K562 (cell line): ENCODE results near the gene MYRIP.

ENCODE experiments used
- DNMT1 ChIP-seq: fragments of 450-650 bp; IDR thresholded peaks from 2 replicates; pipeline ENCODE4 v1.6.1; 2016; ENCODE audit warnings: antibody characterized with exemption, mild to moderate bottlenecking
- TF ChIP-seq, protein P1 (sequence below), 2 experiments: fragments of 450-650 bp; formaldehyde crosslinking in 1 of 2; IDR thresholded peaks; 2 replicates each; pipeline versions ENCODE4 v1.4.0 to v1.6.1; 2014 to 2020; ENCODE audit warnings: mild to moderate bottlenecking in 2 of 2, borderline replicate concordance in 1 of 2, low read depth in 1 of 2

DNA sequence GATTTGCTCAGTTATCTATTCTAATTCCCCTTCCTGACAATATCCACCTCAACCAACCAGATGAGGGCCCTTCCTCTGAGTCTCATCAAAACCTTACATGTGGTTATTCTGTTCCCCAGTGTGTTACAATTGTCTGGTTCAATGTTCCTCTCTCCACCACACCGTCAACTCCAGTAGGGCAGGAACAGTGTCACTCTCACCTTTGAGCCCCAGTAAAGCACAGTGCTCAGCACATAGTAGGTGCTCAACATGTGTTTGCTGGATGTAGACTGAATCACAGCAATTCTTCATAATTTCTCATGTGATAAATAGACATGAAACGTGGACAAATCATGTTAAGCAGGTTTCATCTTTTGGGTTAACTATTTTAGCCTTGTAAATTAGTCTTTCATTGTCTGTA, 397.1 kb downstream of the MYRIP start:
- TF ChIP-seq DNMT1 = no peak
- TF ChIP-seq, protein P1, sequence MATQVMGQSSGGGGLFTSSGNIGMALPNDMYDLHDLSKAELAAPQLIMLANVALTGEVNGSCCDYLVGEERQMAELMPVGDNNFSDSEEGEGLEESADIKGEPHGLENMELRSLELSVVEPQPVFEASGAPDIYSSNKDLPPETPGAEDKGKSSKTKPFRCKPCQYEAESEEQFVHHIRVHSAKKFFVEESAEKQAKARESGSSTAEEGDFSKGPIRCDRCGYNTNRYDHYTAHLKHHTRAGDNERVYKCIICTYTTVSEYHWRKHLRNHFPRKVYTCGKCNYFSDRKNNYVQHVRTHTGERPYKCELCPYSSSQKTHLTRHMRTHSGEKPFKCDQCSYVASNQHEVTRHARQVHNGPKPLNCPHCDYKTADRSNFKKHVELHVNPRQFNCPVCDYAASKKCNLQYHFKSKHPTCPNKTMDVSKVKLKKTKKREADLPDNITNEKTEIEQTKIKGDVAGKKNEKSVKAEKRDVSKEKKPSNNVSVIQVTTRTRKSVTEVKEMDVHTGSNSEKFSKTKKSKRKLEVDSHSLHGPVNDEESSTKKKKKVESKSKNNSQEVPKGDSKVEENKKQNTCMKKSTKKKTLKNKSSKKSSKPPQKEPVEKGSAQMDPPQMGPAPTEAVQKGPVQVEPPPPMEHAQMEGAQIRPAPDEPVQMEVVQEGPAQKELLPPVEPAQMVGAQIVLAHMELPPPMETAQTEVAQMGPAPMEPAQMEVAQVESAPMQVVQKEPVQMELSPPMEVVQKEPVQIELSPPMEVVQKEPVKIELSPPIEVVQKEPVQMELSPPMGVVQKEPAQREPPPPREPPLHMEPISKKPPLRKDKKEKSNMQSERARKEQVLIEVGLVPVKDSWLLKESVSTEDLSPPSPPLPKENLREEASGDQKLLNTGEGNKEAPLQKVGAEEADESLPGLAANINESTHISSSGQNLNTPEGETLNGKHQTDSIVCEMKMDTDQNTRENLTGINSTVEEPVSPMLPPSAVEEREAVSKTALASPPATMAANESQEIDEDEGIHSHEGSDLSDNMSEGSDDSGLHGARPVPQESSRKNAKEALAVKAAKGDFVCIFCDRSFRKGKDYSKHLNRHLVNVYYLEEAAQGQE (IDR thresholded peaks at IDR 0.05; ENCODE audit: borderline replicate concordance) = no peak
- TF ChIP-seq, protein P1 (CRISPR knock-in tag; IDR thresholded peaks at IDR 0.05; ENCODE audit: low read depth) = no peak
